Liver (tissue), 9 donors: ENCODE measurements around the gene COQ8B. TPM values are rescaled to one million over a fixed set of nuclear protein-coding genes. Genes with fewer than 3 reads are reported as not detected.

Experiments used
- DNase-seq: peaks from one replicate; pipeline ENCODE4 v3.0.0-alpha.2; 2017; ENCODE audit warnings: low spot score
- H3K27ac ChIP-seq, 2 donors: one replicate each; pipeline ENCODE4 v1.7.0; 2013; ENCODE audit warnings: inconsistent platforms in 2 of 2, low read length in 2 of 2, control low read depth in 1 of 2, low read depth in 1 of 2, mild to moderate bottlenecking in 1 of 2
- H3K27me3 ChIP-seq, 4 donors: one replicate each; pipeline versions ENCODE4 v1.6.1 to v1.7.0; 2013; ENCODE audit warnings: low read length in 3 of 4, inconsistent platforms in 1 of 4, mild to moderate bottlenecking in 1 of 4, moderate library complexity in 1 of 4; ENCODE audit not compliant: control insufficient read depth in 4 of 4, insufficient read depth in 4 of 4
- H3K36me3 ChIP-seq, 4 donors: one replicate each; pipeline versions ENCODE4 v1.6.1 to v1.7.0; 2013; ENCODE audit warnings: low read length in 3 of 4, mild to moderate bottlenecking in 3 of 4, low read depth in 1 of 4, moderate library complexity in 1 of 4; ENCODE audit not compliant: control insufficient read depth in 4 of 4, insufficient read depth in 3 of 4
- H3K4me1 ChIP-seq, 4 donors: one replicate each; pipeline versions ENCODE4 v1.6.1 to v1.7.0; 2013; ENCODE audit warnings: low read length in 3 of 4, mild to moderate bottlenecking in 3 of 4, moderate library complexity in 1 of 4; ENCODE audit not compliant: control insufficient read depth in 4 of 4, insufficient read depth in 4 of 4
- H3K4me3 ChIP-seq, 3 donors: one replicate each; pipeline versions ENCODE4 v1.6.1 to v1.7.0; 2013; ENCODE audit warnings: low read length in 3 of 3, control low read depth in 1 of 3, low read depth in 1 of 3, mild to moderate bottlenecking in 1 of 3
- H3K9ac ChIP-seq, 2 donors: one replicate each; pipeline ENCODE4 v1.7.0; 2013; ENCODE audit warnings: low read length in 2 of 2, mild to moderate bottlenecking in 2 of 2, moderate library complexity in 2 of 2, control low read depth in 1 of 2, low read depth in 1 of 2
- H3K9me3 ChIP-seq, 4 donors: one replicate each; pipeline versions ENCODE4 v1.6.1 to v1.7.0; 2013; ENCODE audit warnings: low read length in 3 of 4; ENCODE audit not compliant: control insufficient read depth in 4 of 4
- ATF3 ChIP-seq: IDR thresholded peaks from 2 replicates; pipeline ENCODE4 v1.6.1; 2016; ENCODE audit warnings: antibody characterized with exemption
- CTCF ChIP-seq: fragments of 150-350 bp; IDR thresholded peaks from 2 replicates; pipeline ENCODE4 v1.5.1; 2017; ENCODE audit warnings: improper control_type of control experiment, low read depth, low read length; ENCODE audit not compliant: missing input control
- FOXA1 ChIP-seq: IDR thresholded peaks from 2 replicates; pipeline ENCODE4 v1.6.1; 2016; ENCODE audit warnings: antibody characterized with exemption
- FOXA2 ChIP-seq: IDR thresholded peaks from 2 replicates; pipeline ENCODE4 v1.6.1; 2016; ENCODE audit warnings: antibody characterized with exemption
- GABPA ChIP-seq, 2 donors: IDR thresholded peaks in 1 of 2; conservative IDR thresholded peaks in 1 of 2; 2 replicates each; pipeline ENCODE4 v1.6.1; 2016; ENCODE audit warnings: antibody characterized with exemption in 2 of 2, mild to moderate bottlenecking in 1 of 2, moderate library complexity in 1 of 2
- HNF4A ChIP-seq, 2 donors: conservative IDR thresholded peaks; 2 replicates each; pipeline ENCODE4 v1.6.1; 2016; ENCODE audit warnings: antibody characterized with exemption in 2 of 2, mild to moderate bottlenecking in 2 of 2
- JUND ChIP-seq, 2 donors: IDR thresholded peaks; 2 replicates each; pipeline ENCODE4 v1.6.1; 2016; ENCODE audit warnings: antibody characterized with exemption in 2 of 2
- NR2F2 ChIP-seq: IDR thresholded peaks from 2 replicates; pipeline ENCODE4 v1.6.1; 2016; ENCODE audit warnings: antibody characterized with exemption
- RAD21 ChIP-seq, 2 donors: IDR thresholded peaks; 2 replicates each; pipeline ENCODE4 v1.6.1; 2016; ENCODE audit warnings: antibody characterized with exemption in 2 of 2, mild to moderate bottlenecking in 2 of 2
- REST ChIP-seq: IDR thresholded peaks from 2 replicates; pipeline ENCODE4 v1.6.1; 2016; ENCODE audit warnings: antibody characterized with exemption, mild to moderate bottlenecking
- RXRA ChIP-seq, 2 donors: IDR thresholded peaks; 2 replicates each; pipeline ENCODE4 v1.6.1; 2017 to 2018; ENCODE audit warnings: antibody characterized with exemption in 2 of 2, mild to moderate bottlenecking in 1 of 2
- TAF1 ChIP-seq: conservative IDR thresholded peaks from 2 replicates; pipeline ENCODE4 v1.6.1; 2016; ENCODE audit warnings: antibody characterized with exemption, mild to moderate bottlenecking
- YY1 ChIP-seq: IDR thresholded peaks from 2 replicates; pipeline ENCODE4 v1.6.1; 2016; ENCODE audit warnings: antibody characterized with exemption, mild to moderate bottlenecking
- ZBTB33 ChIP-seq: IDR thresholded peaks from 2 replicates; pipeline ENCODE4 v1.6.1; 2016; ENCODE audit warnings: antibody characterized with exemption
- WGBS: extraction: QIAGEN DNeasy Blood & Tissue Kit; methylation state at CpG from one replicate; pipeline ENCODE4 v1.1.7; 2013; 5-methylcytosine and 5-hydroxymethylcytosine counted together
- polyA plus RNA-seq, 2 donors: library from polyadenylated mRNA; stranded (reverse) in 1 of 2; unstranded in 1 of 2; fragments of 200-250 nt in 1 of 2; fragments of >200 nt in 1 of 2; fragmentation: Nextera tagmentation in 1 of 2; extraction: Ambion mirVana in 1 of 2; gene quantifications; one replicate each; pipeline versions ENCODE4 v1.2.1 to v1.2.3, GENCODE V29; 2013 to 2015
- total RNA-seq, 2 donors: library from RNA; depleted of rRNA; stranded (reverse); fragments of >200 nt; gene quantifications; one replicate each; pipeline ENCODE4 v1.2.3, GENCODE V29; 2014
- donor health status: healthy.
- donor health status: healthy.
- donor health status: healthy.
- donor health status: healthy.
- donor health status: healthy.

The COQ8B gene
- total and polyA plus RNA-seq, 4 donors: 6.4 to 30.6 (median 19.9) TPM

GRCh38 chr19:40759352-40759751, 42.7 kb upstream of the COQ8B start:
- Histone ChIP-seq H3K9ac (no peak overlapping the region), H3K4me1 (peaks cover 3 to 22% (median 15%) of the 10 kb centered on the region in 4 donors), H3K9me3 (no peaks in the 10 kb centered on the region), H3K27ac (no peak overlapping the region), H3K27me3 (no peaks in the 10 kb centered on the region), H3K4me3 (no peak overlapping the region), H3K36me3 (peaks cover 34 to 71% (median 55%) of the 10 kb centered on the region in 4 donors)
- no peak for DNase-seq
- 97% methylated on average over 13 of the region's 13 CpGs for WGBS
- TF ChIP-seq REST: no peak
- TF ChIP-seq CTCF: no peak
- TF ChIP-seq RXRA (IDR thresholded peaks at IDR 0.05): no peak
- TF ChIP-seq GABPA (IDR thresholded peaks at IDR 0.05 in 1 of 2, conservative IDR thresholded peaks at IDR 0.05 in 1 of 2): no peak
- TF ChIP-seq JUND (IDR thresholded peaks at IDR 0.05): no peak
- TF ChIP-seq NR2F2: no peak
- no peak for TF ChIP-seq YY1
- no peak for TF ChIP-seq ZBTB33
- TF ChIP-seq RAD21 (IDR thresholded peaks at IDR 0.05): no peak
- no peak for TF ChIP-seq TAF1
- TF ChIP-seq HNF4A (conservative IDR thresholded peaks at IDR 0.05): no peak
- TF ChIP-seq ATF3: no peak

- WGBS: 98% methylated on average over 3 of the region's 3 CpGs
- H3K4me1 ChIP-seq: peaks cover 3 to 26% (median 18%) of the 10 kb centered on the region in 4 donors
- TF ChIP-seq TAF1 (no peak), FOXA2 (no peak), NR2F2 (no peak), FOXA1 (no peak)
- no peak overlapping the region for H3K9ac ChIP-seq
- H3K36me3 ChIP-seq: peaks cover 29 to 63% (median 47%) of the 10 kb centered on the region in 4 donors
- no peaks in the 10 kb centered on the region for H3K27me3 ChIP-seq
- H3K27ac ChIP-seq: no peak overlapping the region
- no peak for DNase-seq
- H3K9me3 ChIP-seq: no peaks in the 10 kb centered on the region
- no peak overlapping the region for H3K4me3 ChIP-seq
These were observed 41.8 kb upstream of the COQ8B start for GRCh38 chr19:40758491-40758890.
